Natural killer cell (primary cell): ENCODE results near the gene CHN1. TPM values are rescaled to one million over a fixed set of nuclear protein-coding genes. Genes with fewer than 3 reads are reported as not detected.

Experiments used
- ATAC-seq, 3 donors: fragments of 150-1000 bp in 2 of 3; fragments of 200-7000 bp in 1 of 3; cut with Tn5 transposase; 1 replicate in 1 of 3; 2 replicates in 2 of 3; pipeline ENCODE4 v1.10.0; 2021; ENCODE audit warnings: mild to moderate bottlenecking in 2 of 3, moderate library complexity in 2 of 3
- DNase-seq, 2 donors: peaks; one replicate each; pipeline versions ENCODE4 v3.0.0 to v3.0.0-alpha.2; 2013 to 2021; ENCODE audit warnings: mixed read lengths in 1 of 2
- H3K27ac ChIP-seq: one replicate; pipeline ENCODE4 v1.5.1; 2013; ENCODE audit warnings: mild to moderate bottlenecking, low read length
- H3K27me3 ChIP-seq: one replicate; pipeline ENCODE4 v1.6.1; 2013; ENCODE audit warnings: low read length; ENCODE audit not compliant: control insufficient read depth, insufficient read depth
- H3K36me3 ChIP-seq: one replicate; pipeline ENCODE4 v1.6.1; 2013; ENCODE audit warnings: low read length; ENCODE audit not compliant: control insufficient read depth, insufficient read depth
- H3K4me1 ChIP-seq: one replicate; pipeline ENCODE4 v1.6.1; 2013; ENCODE audit warnings: low read length; ENCODE audit not compliant: control insufficient read depth, insufficient read depth
- H3K4me3 ChIP-seq: one replicate; pipeline ENCODE4 v1.5.1; 2013; ENCODE audit warnings: low read length
- H3K9me3 ChIP-seq: one replicate; pipeline ENCODE4 v1.6.1; 2013; ENCODE audit warnings: low read length; ENCODE audit not compliant: control insufficient read depth, insufficient read depth
- H3K27ac Mint-ChIP-seq, 2 donors: one replicate each; pipeline ENCODE4 v1.8.0; 2022; ENCODE audit warnings: mild to moderate bottlenecking in 2 of 2, mixed read lengths in 2 of 2, moderate library complexity in 1 of 2
- H3K27me3 Mint-ChIP-seq, 2 donors: one replicate each; pipeline ENCODE4 v1.8.0; 2022; ENCODE audit warnings: low read depth in 2 of 2, mixed read lengths in 2 of 2
- H3K36me3 Mint-ChIP-seq: one replicate; pipeline ENCODE4 v1.8.0; 2022; ENCODE audit warnings: mixed read lengths
- H3K4me1 Mint-ChIP-seq, 2 donors: one replicate each; pipeline ENCODE4 v1.8.0; 2022; ENCODE audit warnings: mixed read lengths in 2 of 2
- H3K4me3 Mint-ChIP-seq: one replicate; pipeline ENCODE4 v1.8.0; 2022; ENCODE audit warnings: mild to moderate bottlenecking, moderate library complexity, mixed read lengths
- H3K9me3 Mint-ChIP-seq, 2 donors: one replicate each; pipeline ENCODE4 v1.8.0; 2022; ENCODE audit warnings: mixed read lengths in 2 of 2
- CTCF ChIP-seq: fragments of 200-600 bp; IDR thresholded peaks from one replicate; pipeline ENCODE4 v1.8.0; 2022; ENCODE audit warnings: antibody characterized with exemption
- WGBS: methylation state at CpG from one replicate; pipeline ENCODE4 v1.1.7; 2013; ENCODE audit warnings: missing lambda C conversion rate; ENCODE audit not compliant: insufficient coverage; 5-methylcytosine and 5-hydroxymethylcytosine counted together
- intact Hi-C: fragments of 100-400 bp; cut with micrococcal nuclease; formaldehyde crosslinking; loops from one replicate; pipeline ENCODE4 v1.14.2; 2022
- total RNA-seq, 4 donors: library from RNA; stranded (reverse); fragments of 120-200 nt in 1 of 4; gene quantifications; one replicate each; pipeline versions ENCODE4 v1.2.3 to v1.2.4, GENCODE V29; 2013 to 2022

The CHN1 gene
- total RNA-seq, 3 donors from 2014 or later (not counting 1 experiment from before 2014, with no cell fraction given) = 0.80 to 1.7 (median 0.88) TPM

- H3K27ac Mint-ChIP-seq = no peak overlapping the region
- Histone ChIP-seq H3K36me3 (no peaks in the 10 kb centered on the region), H3K4me1 (no peaks in the 10 kb centered on the region), H3K27me3 (no peaks in the 10 kb centered on the region), H3K27ac (no peak overlapping the region), H3K4me3 (no peak overlapping the region), H3K9me3 (no peaks in the 10 kb centered on the region)
- H3K4me1 Mint-ChIP-seq = no peaks in the 10 kb centered on the region
- ATAC-seq = no peak
- peaks cover 0 to 5% of the 10 kb centered on the region in 2 donors for H3K27me3 Mint-ChIP-seq
- WGBS = 80% methylated on average over 1 of the region's 1 CpG
- H3K36me3 Mint-ChIP-seq = no peaks in the 10 kb centered on the region
- intact Hi-C loops = no loop called here
- no peak for TF ChIP-seq CTCF
- no peaks in the 10 kb centered on the region for H3K9me3 Mint-ChIP-seq
- no peak overlapping the region for H3K4me3 Mint-ChIP-seq
- no peak for DNase-seq
Measured at GRCh38 chr2:174877301-174877700, 127.9 kb downstream of the CHN1 start.

- no peaks in the 10 kb centered on the region for H3K36me3 ChIP-seq
- intact Hi-C loops = no loop called here
- no peak for DNase-seq
- Mint-ChIP-seq H3K36me3 (no peaks in the 10 kb centered on the region), H3K4me1 (no peaks in the 10 kb centered on the region), H3K9me3 (no peaks in the 10 kb centered on the region), H3K27me3 (no peaks in the 10 kb centered on the region), H3K4me3 (no peak overlapping the region), H3K27ac (no peak overlapping the region)
- H3K4me1 ChIP-seq = no peaks in the 10 kb centered on the region
- H3K27ac ChIP-seq = no peak overlapping the region
- TF ChIP-seq CTCF = no peak
- no peak overlapping the region for H3K4me3 ChIP-seq
- no peaks in the 10 kb centered on the region for H3K27me3 ChIP-seq
- no peaks in the 10 kb centered on the region for H3K9me3 ChIP-seq
- WGBS = no CpG with 5 or more reads among the region's 1 CpG
- ATAC-seq = no peak
Measured at GRCh38 chr2:174874085-174874484, 131.1 kb downstream of the CHN1 start.

- Histone ChIP-seq H3K9me3 (no peaks in the 10 kb centered on the region), H3K27ac (no peak overlapping the region), H3K4me1 (no peaks in the 10 kb centered on the region), H3K4me3 (no peak overlapping the region), H3K36me3 (no peaks in the 10 kb centered on the region), H3K27me3 (no peaks in the 10 kb centered on the region)
- Mint-ChIP-seq H3K4me1 (no peaks in the 10 kb centered on the region), H3K4me3 (no peak overlapping the region), H3K27me3 (peaks cover 4 to 6% of the 10 kb centered on the region in 2 donors), H3K27ac (no peak overlapping the region), H3K9me3 (no peaks in the 10 kb centered on the region), H3K36me3 (no peaks in the 10 kb centered on the region)
- ATAC-seq (no peak), DNase-seq (no peak)
- TF ChIP-seq CTCF = no peak
- intact Hi-C loops = no loop called here
Measured at GRCh38 chr2:174873471-174873870, 131.7 kb downstream of the CHN1 start.

- H3K4me3 ChIP-seq = no peak overlapping the region
- intact Hi-C loops = no loop called here
- ATAC-seq (no peak), DNase-seq (no peak)
- no peaks in the 10 kb centered on the region for H3K36me3 ChIP-seq
- no peaks in the 10 kb centered on the region for H3K9me3 ChIP-seq
- Mint-ChIP-seq H3K36me3 (no peaks in the 10 kb centered on the region), H3K4me3 (no peak overlapping the region), H3K4me1 (no peaks in the 10 kb centered on the region), H3K27me3 (peaks cover 4 to 9% of the 10 kb centered on the region in 2 donors), H3K27ac (no peak overlapping the region), H3K9me3 (no peaks in the 10 kb centered on the region)
- no peaks in the 10 kb centered on the region for H3K4me1 ChIP-seq
- TF ChIP-seq CTCF = no peak
- WGBS = no CpG with 5 or more reads among the region's 1 CpG
- H3K27ac ChIP-seq = no peak overlapping the region
- H3K27me3 ChIP-seq = peaks cover 2% of the 10 kb centered on the region
Measured at GRCh38 chr2:174870787-174871186, 134.4 kb downstream of the CHN1 start.
